Peyer's patch (tissue), 4 donors: ENCODE results near the gene RRAGB. TPM values are rescaled to one million over a fixed set of nuclear protein-coding genes. Genes with fewer than 3 reads are reported as not detected.
"Not testable (repeated sequence)": the region's sequence is repeated elsewhere in the genome, so short reads cannot be mapped to it uniquely, and the experiment has no call there.

Source experiments
- DNase-seq, 3 donors: peaks; one replicate each; pipeline ENCODE4 v3.0.0-alpha.2; 2017 to 2019
- H3K27ac ChIP-seq, 4 donors: fragments of 200-600 bp; sonication (generic); one replicate each; pipeline ENCODE4 v1.5.1; 2016 to 2019
- H3K27me3 ChIP-seq, 2 donors: fragments of 200-600 bp; sonication (generic); one replicate each; pipeline ENCODE4 v1.5.1; 2019
- H3K36me3 ChIP-seq, 3 donors: fragments of 200-600 bp; sonication (generic); one replicate each; pipeline ENCODE4 v1.5.1; 2016 to 2019
- H3K4me1 ChIP-seq, 4 donors: fragments of 200-600 bp; sonication (generic); one replicate each; pipeline ENCODE4 v1.5.1; 2016 to 2019
- H3K4me3 ChIP-seq, 4 donors: fragments of 200-600 bp; sonication (generic); 1 replicate in 3 of 4; 2 replicates in 1 of 4; pipeline ENCODE4 v1.5.1; 2016 to 2019; ENCODE audit warnings: mild to moderate bottlenecking in 1 of 4
- H3K9me3 ChIP-seq, 4 donors: fragments of 200-600 bp; sonication (generic); one replicate each; pipeline ENCODE4 v1.5.1; 2016 to 2019; ENCODE audit warnings: mild to moderate bottlenecking in 1 of 4
- POLR2A ChIP-seq, 2 donors: fragments of 450-650 bp; IDR thresholded peaks; one replicate each; pipeline ENCODE4 v1.5.1; 2017; ENCODE audit warnings: antibody characterized with exemption in 2 of 2, mild to moderate bottlenecking in 2 of 2, moderate library complexity in 2 of 2
- total RNA-seq, 4 donors: library from RNA; depleted of rRNA; stranded (reverse); fragments of >200 nt; gene quantifications; one replicate each; pipeline ENCODE4 v1.1.0, GENCODE V29; 2016
- TF ChIP-seq, protein P1 (sequence below), 6 experiments: fragments of 450-650 bp in 4 of 6; fragments of 200-600 bp in 2 of 6; sonication (generic) in 1 of 6; IDR thresholded peaks; one replicate each; pipeline ENCODE4 v1.5.1; 2017 to 2019; ENCODE audit warnings: antibody characterized with exemption in 6 of 6, mild to moderate bottlenecking in 3 of 6, moderate library complexity in 1 of 6

RRAGB gene
- total RNA-seq, 4 donors from 2014 or later, result 12.4 to 129 (median 42.8) TPM

DNA sequence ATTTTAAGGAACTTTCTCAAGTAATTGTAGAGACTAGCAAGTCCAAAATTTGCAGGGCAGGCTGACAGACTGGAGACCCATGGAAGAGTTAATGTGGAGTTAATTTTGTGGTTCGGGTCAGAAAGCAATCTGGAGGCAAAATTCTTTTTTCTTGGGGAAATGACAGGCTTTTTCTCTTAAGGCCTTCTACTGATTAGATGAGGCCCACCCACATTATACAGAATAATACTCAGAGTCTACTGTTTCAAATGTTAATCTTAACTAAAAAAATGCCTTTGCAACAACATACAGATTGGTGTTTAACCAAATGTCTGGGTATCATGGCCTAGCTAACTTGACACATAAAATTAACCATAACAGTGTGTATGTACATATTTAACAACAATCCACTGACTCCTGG lies 32.7 kb downstream of the RRAGB start:
- H3K36me3 ChIP-seq, result peaks cover 0 to 16% (median 0%) of the 10 kb centered on the region in 3 donors
- no peak for TF ChIP-seq POLR2A (IDR thresholded peaks at IDR 0.05)
- TF ChIP-seq, protein P1, sequence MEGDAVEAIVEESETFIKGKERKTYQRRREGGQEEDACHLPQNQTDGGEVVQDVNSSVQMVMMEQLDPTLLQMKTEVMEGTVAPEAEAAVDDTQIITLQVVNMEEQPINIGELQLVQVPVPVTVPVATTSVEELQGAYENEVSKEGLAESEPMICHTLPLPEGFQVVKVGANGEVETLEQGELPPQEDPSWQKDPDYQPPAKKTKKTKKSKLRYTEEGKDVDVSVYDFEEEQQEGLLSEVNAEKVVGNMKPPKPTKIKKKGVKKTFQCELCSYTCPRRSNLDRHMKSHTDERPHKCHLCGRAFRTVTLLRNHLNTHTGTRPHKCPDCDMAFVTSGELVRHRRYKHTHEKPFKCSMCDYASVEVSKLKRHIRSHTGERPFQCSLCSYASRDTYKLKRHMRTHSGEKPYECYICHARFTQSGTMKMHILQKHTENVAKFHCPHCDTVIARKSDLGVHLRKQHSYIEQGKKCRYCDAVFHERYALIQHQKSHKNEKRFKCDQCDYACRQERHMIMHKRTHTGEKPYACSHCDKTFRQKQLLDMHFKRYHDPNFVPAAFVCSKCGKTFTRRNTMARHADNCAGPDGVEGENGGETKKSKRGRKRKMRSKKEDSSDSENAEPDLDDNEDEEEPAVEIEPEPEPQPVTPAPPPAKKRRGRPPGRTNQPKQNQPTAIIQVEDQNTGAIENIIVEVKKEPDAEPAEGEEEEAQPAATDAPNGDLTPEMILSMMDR (IDR thresholded peaks at IDR 0.05), result no peak
- H3K27ac ChIP-seq, result no peak overlapping the region
- no peak for DNase-seq
- no peaks in the 10 kb centered on the region for H3K9me3 ChIP-seq
- no peak overlapping the region for H3K4me3 ChIP-seq
- H3K4me1 ChIP-seq, result no peaks in the 10 kb centered on the region
- H3K27me3 ChIP-seq, result no peaks in the 10 kb centered on the region

DNA sequence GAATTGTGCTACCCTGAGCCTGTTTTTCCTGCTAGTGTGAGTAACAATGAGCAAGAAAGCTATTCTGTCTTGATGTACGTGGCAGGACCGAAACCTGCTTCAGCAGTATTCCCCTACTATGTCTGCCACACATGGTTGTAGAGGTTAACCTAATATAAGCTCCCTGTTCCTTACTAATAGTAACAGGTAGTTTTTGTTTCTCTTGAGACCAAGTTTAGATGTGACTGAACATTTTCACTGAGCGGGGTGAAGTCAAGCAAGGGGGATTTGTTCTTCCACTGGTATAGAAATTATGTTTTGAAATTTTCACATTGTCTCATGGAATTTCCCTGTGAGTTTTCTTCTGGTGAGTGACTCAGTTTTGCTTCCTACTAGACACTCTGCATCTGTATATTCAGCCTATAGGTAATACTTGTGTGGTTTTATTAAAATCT lies 37.3 kb downstream of the RRAGB start:
- H3K4me1 ChIP-seq, result no peaks in the 10 kb centered on the region
- no peak overlapping the region for H3K27ac ChIP-seq
- no peaks in the 10 kb centered on the region for H3K9me3 ChIP-seq
- TF ChIP-seq, protein P1 (IDR thresholded peaks at IDR 0.05), result no peak
- TF ChIP-seq POLR2A (IDR thresholded peaks at IDR 0.05), result no peak
- no peak for DNase-seq
- H3K4me3 ChIP-seq, result no peak overlapping the region
- H3K36me3 ChIP-seq, result peaks cover 0 to 13% (median 0%) of the 10 kb centered on the region in 3 donors
- H3K27me3 ChIP-seq, result no peaks in the 10 kb centered on the region

DNA sequence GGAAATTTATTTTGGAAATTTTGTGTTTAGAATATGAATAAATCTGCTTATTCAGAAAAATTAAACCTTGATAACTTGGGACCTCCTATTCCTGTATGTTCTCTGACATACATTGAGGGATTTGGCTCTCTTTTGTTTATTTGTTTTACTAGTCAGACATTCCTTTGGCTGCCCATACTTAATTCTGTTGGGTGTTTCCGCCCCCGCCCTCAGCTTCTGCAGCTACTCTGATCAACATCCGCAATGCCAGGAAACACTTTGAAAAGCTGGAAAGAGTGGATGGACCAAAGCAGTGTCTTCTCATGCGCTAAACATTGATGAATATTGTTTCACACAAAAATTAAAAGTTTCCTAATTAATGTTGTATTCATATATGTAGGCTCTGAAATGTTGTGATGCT lies 40.5 kb downstream of the RRAGB start:
- Histone ChIP-seq H3K4me3 (no peak overlapping the region), H3K36me3 (peaks cover 0 to 13% (median 0%) of the 10 kb centered on the region in 3 donors), H3K4me1 (no peaks in the 10 kb centered on the region), H3K27ac (no peak overlapping the region), H3K27me3 (no peaks in the 10 kb centered on the region), H3K9me3 (no peaks in the 10 kb centered on the region)
- no peak for DNase-seq
- TF ChIP-seq, protein P1 (IDR thresholded peaks at IDR 0.05), result no peak
- TF ChIP-seq POLR2A (IDR thresholded peaks at IDR 0.05), result no peak

DNA sequence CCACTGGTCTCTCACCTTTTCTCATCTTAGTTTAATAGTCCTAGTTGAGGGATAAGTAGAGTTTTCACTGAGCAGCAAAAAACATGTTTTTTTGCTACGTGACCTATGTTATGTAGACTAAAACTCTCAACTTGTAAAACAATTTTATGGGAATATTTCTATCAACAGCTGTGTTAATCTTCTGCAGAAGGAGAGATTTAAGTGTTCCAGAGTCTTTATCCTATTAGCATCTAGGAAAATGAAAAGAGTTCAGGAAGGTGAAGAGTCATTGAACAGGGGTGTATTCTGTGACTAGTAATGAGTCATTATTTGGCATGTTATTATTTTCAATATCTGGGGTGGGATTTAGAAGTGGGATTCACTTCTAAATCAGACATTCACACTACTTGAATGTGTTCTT lies 41.9 kb downstream of the RRAGB start:
- no peak for DNase-seq
- H3K36me3 ChIP-seq, result peaks cover 0 to 3% (median 0%) of the 10 kb centered on the region in 3 donors
- no peaks in the 10 kb centered on the region for H3K9me3 ChIP-seq
- H3K4me3 ChIP-seq, result no peak overlapping the region
- H3K27me3 ChIP-seq, result no peaks in the 10 kb centered on the region
- no peak overlapping the region for H3K27ac ChIP-seq
- H3K4me1 ChIP-seq, result no peaks in the 10 kb centered on the region
- no peak for TF ChIP-seq POLR2A (IDR thresholded peaks at IDR 0.05)
- TF ChIP-seq, protein P1 (IDR thresholded peaks at IDR 0.05), result no peak

DNA sequence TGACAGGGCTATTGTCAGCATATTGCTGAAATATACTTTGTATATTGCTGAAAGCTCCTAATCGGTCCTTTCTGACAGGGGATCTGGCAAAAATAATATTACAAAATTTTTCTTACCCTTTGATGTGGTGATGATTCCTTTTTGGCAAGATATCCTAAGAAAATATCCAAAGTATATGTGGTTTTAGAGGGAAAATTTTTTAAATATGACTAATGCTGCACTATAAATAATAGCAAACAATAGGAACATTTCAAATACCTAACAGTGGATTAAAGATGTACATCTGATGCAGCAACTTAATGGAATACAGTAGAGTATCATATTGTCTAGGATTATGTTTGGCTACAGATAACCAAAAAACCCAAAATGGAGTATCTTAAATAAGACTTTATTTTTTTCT lies 49.6 kb downstream of the RRAGB start:
- no peak for DNase-seq
- Histone ChIP-seq H3K4me3 (no peak overlapping the region), H3K9me3 (no peaks in the 10 kb centered on the region), H3K27ac (no peak overlapping the region), H3K36me3 (no peaks in the 10 kb centered on the region), H3K4me1 (no peaks in the 10 kb centered on the region), H3K27me3 (no peaks in the 10 kb centered on the region)
- no peak for TF ChIP-seq POLR2A (IDR thresholded peaks at IDR 0.05)
- TF ChIP-seq, protein P1 (IDR thresholded peaks at IDR 0.05), result no peak

DNA sequence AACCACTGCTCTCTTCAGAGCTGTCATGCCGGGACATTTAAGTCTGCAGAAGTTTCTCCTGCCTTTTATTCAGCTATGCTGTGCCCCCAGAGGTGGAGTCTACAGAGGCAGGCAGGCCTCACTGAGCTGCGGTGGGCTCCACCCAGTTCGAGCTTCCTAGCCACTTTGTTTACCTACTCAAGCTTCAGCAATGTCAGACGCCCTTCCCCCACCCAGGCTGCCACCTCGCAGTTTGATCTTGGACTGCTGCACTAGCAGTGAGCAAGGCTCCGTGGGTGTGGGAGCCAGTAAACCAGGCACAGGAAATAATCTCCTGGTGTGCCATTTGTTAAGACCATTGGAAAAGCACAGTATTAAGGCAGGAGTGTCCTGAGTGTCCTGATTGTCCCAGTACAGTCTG lies 56.9 kb downstream of the RRAGB start:
- not testable (repeated sequence) for H3K9me3 ChIP-seq, DNase-seq

More for the DNA sequence above, 56.9 kb downstream of the RRAGB start:
- not testable (repeated sequence) for H3K36me3 ChIP-seq, H3K27ac ChIP-seq, H3K27me3 ChIP-seq, H3K4me3 ChIP-seq, H3K4me1 ChIP-seq
